ENCODE data around the gene SUPT4H1. TPM values are rescaled to one million over a fixed set of nuclear protein-coding genes. Genes with fewer than 3 reads are reported as not detected.

Gene SUPT4H1
- total RNA-seq, 1 experiment from 2014 or later = 74.8 TPM

GRCh38 chr17:58326609-58327362 is 25.2 kb downstream of the SUPT4H1 start:
- Histone ChIP-seq H3K4me1 (replicated peaks; ENCODE audit: insufficient read depth) (no peaks in the 10 kb centered on the region), H3K4me3 (no peak overlapping the region), H3K27ac (no peak overlapping the region), H3K4me2 (no peak overlapping the region), H3K9me3 (ENCODE audit: insufficient read depth, low read depth) (no peaks in the 10 kb centered on the region), H3K9me2 (ENCODE audit: insufficient read depth) (no peaks in the 10 kb centered on the region), H3K36me3 (ENCODE audit: low read depth) (no peaks in the 10 kb centered on the region), H3F3A (ENCODE audit: insufficient read depth, low read depth) (no peaks in the 10 kb centered on the region), H3K79me2 (ENCODE audit: low read depth) (no peaks in the 10 kb centered on the region), H4K20me1 (ENCODE audit: insufficient read depth) (no peaks in the 10 kb centered on the region), H2AFZ (no peak overlapping the region), H3K27me3 (ENCODE audit: insufficient read depth, low read depth) (peaks cover 76% of the 10 kb centered on the region)
- no peak for DNase-seq
- POLR2A ChIA-PET (ENCODE audit: unreplicated experiment) = interaction anchor here (0.5 to 0.6 kb wide), 2 partner anchors 141 to 193 kb away, joined by 3 to 9 read pairs; no protein-coding TSS in a partner anchor
- BruUV-seq (replicated peaks) = no TSS peak
- CTCF ChIA-PET = no interaction called here
- intact Hi-C loops (cut with micrococcal nuclease; ENCODE audit: unreplicated experiment) = no loop called here
- no peak for TF ChIP-seq EZH2 (IDR thresholded peaks at IDR 0.05; ENCODE audit: low read depth)
- no peak for TF ChIP-seq CTCF (conservative IDR thresholded peaks at IDR 0.05)

GRCh38 chr17:58325976-58326468 is 26.0 kb downstream of the SUPT4H1 start:
- BruUV-seq (replicated peaks) = no TSS peak
- TF ChIP-seq CTCF (conservative IDR thresholded peaks at IDR 0.05) = no peak
- no peak for TF ChIP-seq EZH2 (IDR thresholded peaks at IDR 0.05; ENCODE audit: low read depth)
- H3K4me2 ChIP-seq = no peak overlapping the region
- ChIA-PET POLR2A (ENCODE audit: unreplicated experiment) (interaction anchor here (0.6 kb wide), 2 partner anchors 193 to 387 kb away, joined by 5 to 9 read pairs; no protein-coding TSS in a partner anchor), CTCF (no interaction called here)
- no peak overlapping the region for H2AFZ ChIP-seq
- H3K9me2 ChIP-seq (ENCODE audit: insufficient read depth) = no peaks in the 10 kb centered on the region
- intact Hi-C loops (cut with micrococcal nuclease; ENCODE audit: unreplicated experiment) = no loop called here
- H3F3A ChIP-seq (ENCODE audit: insufficient read depth, low read depth) = no peaks in the 10 kb centered on the region
- H3K4me1 ChIP-seq (replicated peaks; ENCODE audit: insufficient read depth) = no peaks in the 10 kb centered on the region
- no peaks in the 10 kb centered on the region for H3K79me2 ChIP-seq (ENCODE audit: low read depth)
- H3K9me3 ChIP-seq (ENCODE audit: insufficient read depth, low read depth) = no peaks in the 10 kb centered on the region
- no peak overlapping the region for H3K4me3 ChIP-seq
- peaks cover 77% of the 10 kb centered on the region for H3K27me3 ChIP-seq (ENCODE audit: insufficient read depth, low read depth)
- no peaks in the 10 kb centered on the region for H3K36me3 ChIP-seq (ENCODE audit: low read depth)
- DNase-seq = no peak
- H3K27ac ChIP-seq = no peak overlapping the region
- H4K20me1 ChIP-seq (ENCODE audit: insufficient read depth) = no peaks in the 10 kb centered on the region

- Histone ChIP-seq H3K4me3 (no peak overlapping the region), H3K9me2 (ENCODE audit: insufficient read depth) (no peaks in the 10 kb centered on the region), H3K4me2 (no peak overlapping the region), H3K4me1 (replicated peaks; ENCODE audit: insufficient read depth) (no peaks in the 10 kb centered on the region), H2AFZ (no peak overlapping the region), H3K9me3 (ENCODE audit: insufficient read depth, low read depth) (no peaks in the 10 kb centered on the region), H3K79me2 (ENCODE audit: low read depth) (no peaks in the 10 kb centered on the region), H4K20me1 (ENCODE audit: insufficient read depth) (no peaks in the 10 kb centered on the region), H3K36me3 (ENCODE audit: low read depth) (no peaks in the 10 kb centered on the region), H3F3A (ENCODE audit: insufficient read depth, low read depth) (no peaks in the 10 kb centered on the region), H3K27me3 (ENCODE audit: insufficient read depth, low read depth) (peaks cover 83% of the 10 kb centered on the region), H3K27ac (no peak overlapping the region)
- CTCF ChIA-PET = no interaction called here
- POLR2A ChIA-PET (ENCODE audit: unreplicated experiment) = no interaction called here
- BruUV-seq (replicated peaks) = no TSS peak
- TF ChIP-seq EZH2 (IDR thresholded peaks at IDR 0.05; ENCODE audit: low read depth) (no peak), CTCF (conservative IDR thresholded peaks at IDR 0.05) (no peak)
- intact Hi-C loops (cut with micrococcal nuclease; ENCODE audit: unreplicated experiment) = no loop called here
- no peak for DNase-seq
Measured at GRCh38 chr17:58325289-58325726, 26.7 kb downstream of the SUPT4H1 start.
